HepG2 (cell line): ENCODE measurements around the gene OR1I1. TPM values are rescaled to one million over a fixed set of nuclear protein-coding genes. Genes with fewer than 3 reads are reported as not detected.

Experiments used
- ATAC-seq: fragments of 200-7000 bp; cut with Tn5 transposase; 3 replicates; pipeline ENCODE4 v1.9.1; 2020; ENCODE audit warnings: mild to moderate bottlenecking, moderate library complexity
- BruUV-seq: library from RNA; stranded (reverse); fragments of 400-500 nt; replicated peaks from 2 replicates; lab custom pipeline; 2021; lab: Mats Ljungman, UMichigan
- CTCF ChIA-PET: fragments of 300-600 bp; formaldehyde crosslinking; extraction: SDS; loops from one replicate; lab custom pipeline; 2021; ENCODE audit warnings: low total read pairs, inconsistent platforms, low intra/inter-chr PET ratio; lab: Yijun Ruan, JAX
- POLR2A ChIA-PET: fragments of 350-600 bp; sonication (Branson Sonifier 250); formaldehyde crosslinking; loops from one replicate; lab custom pipeline; 2020; ENCODE audit warnings: antibody characterized with exemption, inconsistent platforms; lab: Yijun Ruan, JAX
- DNase-seq: peaks from one replicate; pipeline ENCODE4 v3.0.0-alpha.2; 2015; ENCODE audit warnings: low spot score
- FAIRE-seq: peaks from 3 replicates; lab custom pipeline; 2011; peaks lifted over from hg19 to GRCh38; lab: Jason Lieb, UNC
- H2AFZ ChIP-seq: one replicate; pipeline ENCODE4 v1.6.1; 2011; ENCODE audit warnings: low read length, inconsistent platforms
- H3K27ac ChIP-seq: fragments of 300-600 bp; 3 replicates; pipeline ENCODE4 v1.8.0; 2011; ENCODE audit warnings: mixed run types, mild to moderate bottlenecking, mixed read lengths, low read length, inconsistent platforms; ENCODE audit not compliant: insufficient read depth; ENCODE audit errors: extremely low read length
- H3K27me3 ChIP-seq, 2 experiments: fragments of 200-600 bp in 1 of 2; 2 replicates in 1 of 2; 3 replicates in 1 of 2; pipeline versions ENCODE4 v1.6.0 to v1.8.0; 2011; ENCODE audit warnings: low read length in 2 of 2, mild to moderate bottlenecking in 2 of 2, moderate library complexity in 2 of 2, inconsistent platforms in 1 of 2; ENCODE audit not compliant: insufficient read depth in 2 of 2, control insufficient read depth in 1 of 2
- H3K36me3 ChIP-seq, 2 experiments: fragments of 200-600 bp in 1 of 2; replicated peaks in 1 of 2; 2 replicates in 1 of 2; 3 replicates in 1 of 2; pipeline versions ENCODE4 v1.5.1 to v1.8.0; 2011; ENCODE audit warnings: low read length in 2 of 2, inconsistent platforms in 1 of 2; ENCODE audit not compliant: insufficient read depth in 2 of 2, control insufficient read depth in 1 of 2
- H3K4me1 ChIP-seq: 2 replicates; pipeline ENCODE4 v1.5.1; 2012; ENCODE audit warnings: low read length, inconsistent platforms; ENCODE audit not compliant: insufficient read depth
- H3K4me2 ChIP-seq: 2 replicates; pipeline ENCODE4 v1.6.0; 2011; ENCODE audit warnings: low read depth, low read length, inconsistent platforms
- H3K4me3 ChIP-seq, 3 experiments: fragments of 200-600 bp in 1 of 3; sonication (generic), shearing (Covaris generic) in 1 of 3; replicated peaks in 1 of 3; 2 replicates each; pipeline ENCODE4 v1.5.1; 2011 to 2016; ENCODE audit warnings: low read length in 3 of 3, inconsistent platforms in 2 of 3, low read depth in 2 of 3, mild to moderate bottlenecking in 2 of 3, control low read depth in 1 of 3, mixed read lengths in 1 of 3; ENCODE audit not compliant: insufficient read depth in 1 of 3
- H3K79me2 ChIP-seq: one replicate; pipeline ENCODE4 v1.6.1; 2011; ENCODE audit warnings: low read length, inconsistent platforms; ENCODE audit not compliant: insufficient read depth
- H3K9ac ChIP-seq: 2 replicates; pipeline ENCODE4 v1.6.0; 2011; ENCODE audit warnings: mild to moderate bottlenecking, low read depth, low read length, inconsistent platforms; ENCODE audit not compliant: insufficient read depth
- H3K9me3 ChIP-seq: 2 replicates; pipeline ENCODE4 v1.5.1; 2012; ENCODE audit warnings: mild to moderate bottlenecking, low read length
- H4K20me1 ChIP-seq: 2 replicates; pipeline ENCODE4 v1.6.0; 2011; ENCODE audit warnings: inconsistent platforms, mild to moderate bottlenecking, low read length, moderate library complexity; ENCODE audit not compliant: insufficient read depth
- EHMT2 ChIP-seq: fragments of 200-600 bp; sonication (generic); IDR thresholded peaks from 2 replicates; pipeline ENCODE4 v1.7.0; 2017; ENCODE audit warnings: antibody characterized with exemption, low read depth, low read length, borderline replicate concordance
- FOXK1 ChIP-seq: sonication (generic); formaldehyde crosslinking; IDR thresholded peaks from 2 replicates; pipeline ENCODE4 v1.4.0; 2020; ENCODE audit warnings: low read depth, missing genetic modification reagents, borderline replicate concordance
- GABPB1 ChIP-seq: IDR thresholded peaks from 2 replicates; pipeline ENCODE4 v1.6.1; 2016; ENCODE audit warnings: mild to moderate bottlenecking, missing genetic modification reagents, moderate library complexity, missing compliant biosample characterization
- HDAC2 ChIP-seq: sonication (generic); formaldehyde crosslinking; IDR thresholded peaks from 2 replicates; pipeline ENCODE4 v1.4.0; 2020; ENCODE audit warnings: missing genetic modification reagents
- HNF4A ChIP-seq: sonication (generic); formaldehyde crosslinking; IDR thresholded peaks from 2 replicates; pipeline ENCODE4 v1.4.0; 2020; ENCODE audit warnings: missing genetic modification reagents
- MATR3 ChIP-seq: sonication (generic); formaldehyde crosslinking; IDR thresholded peaks from 2 replicates; pipeline ENCODE4 v1.4.0; 2020; ENCODE audit warnings: missing genetic modification reagents
- POLR2AphosphoS5 ChIP-seq: IDR thresholded peaks from 2 replicates; pipeline ENCODE4 v1.6.1; 2012; ENCODE audit warnings: low read depth, low read length
- SRY ChIP-seq: sonication (generic); formaldehyde crosslinking; IDR thresholded peaks from 2 replicates; pipeline ENCODE4 v1.8.0; 2022; ENCODE audit warnings: mild to moderate bottlenecking, missing genetic modification reagents
- TAF15 ChIP-seq: fragments of 200-400 bp; formaldehyde crosslinking; IDR thresholded peaks from one replicate; pipeline ENCODE4 v1.6.1; 2018; ENCODE audit warnings: mild to moderate bottlenecking, low read depth, low read length; ENCODE audit not compliant: poor library complexity, severe bottlenecking
- TOPORS ChIP-seq: sonication (generic); formaldehyde crosslinking; IDR thresholded peaks from 2 replicates; pipeline ENCODE4 v1.8.0; 2023; ENCODE audit warnings: mild to moderate bottlenecking, missing genetic modification reagents
- UBTF ChIP-seq: sonication (generic); formaldehyde crosslinking; IDR thresholded peaks from 2 replicates; pipeline ENCODE4 v1.4.0; 2020; ENCODE audit warnings: mild to moderate bottlenecking, missing genetic modification reagents
- ZBTB7B ChIP-seq: sonication (generic); formaldehyde crosslinking; IDR thresholded peaks from 2 replicates; pipeline ENCODE4 v1.4.0; 2020; ENCODE audit warnings: missing genetic modification reagents
- ZFY ChIP-seq: sonication (generic); formaldehyde crosslinking; IDR thresholded peaks from 2 replicates; pipeline ENCODE4 v1.4.0; 2020; ENCODE audit warnings: missing genetic modification reagents
- ZNF17 ChIP-seq: sonication (generic); formaldehyde crosslinking; IDR thresholded peaks from 2 replicates; pipeline ENCODE4 v1.5.0; 2020; ENCODE audit warnings: mild to moderate bottlenecking, missing genetic modification reagents
- ZNF547 ChIP-seq: sonication (generic); formaldehyde crosslinking; IDR thresholded peaks from 2 replicates; pipeline ENCODE4 v1.5.1; 2020; ENCODE audit warnings: mild to moderate bottlenecking, missing genetic modification reagents
- ZNF572 ChIP-seq: sonication (generic); formaldehyde crosslinking; IDR thresholded peaks from 2 replicates; pipeline ENCODE4 v1.5.1; 2020; ENCODE audit warnings: mild to moderate bottlenecking, missing genetic modification reagents
- ZNF670 ChIP-seq: sonication (generic); formaldehyde crosslinking; IDR thresholded peaks from 2 replicates; pipeline ENCODE4 v1.8.0; 2022; ENCODE audit warnings: mild to moderate bottlenecking, missing genetic modification reagents, borderline replicate concordance
- WGBS: methylation state at CpG from one replicate; pipeline ENCODE4 v1.1.6; 2017; ENCODE audit warnings: low lambda C conversion rate; 5-methylcytosine and 5-hydroxymethylcytosine counted together
- in situ Hi-C: cut with HindIII; loops from 2 replicates; pipeline ENCODE4 v1.10.0; 2017; ENCODE audit warnings: low pct_unique_long_range_greater_than_20kb; ENCODE audit not compliant: extremely low pct_ligation_motif_present
- intact Hi-C: fragments of 100-400 bp; cut with micrococcal nuclease; formaldehyde crosslinking; loops from one replicate; pipeline ENCODE4 v1.10.0; 2022; ENCODE audit not compliant: unreplicated experiment
- polyA plus RNA-seq, 8 experiments: library from polyadenylated mRNA; depleted of rRNA in 3 of 8; stranded (reverse) in 7 of 8; unstranded in 1 of 8; fragments of >200 nt; fragmentation: Illumina TruSeq in 4 of 8; extraction: Trizol in 4 of 8; gene quantifications; 2 replicates each; pipeline versions ENCODE4 v1.2.1 to v1.2.3, GENCODE V29; 2011 to 2016; ENCODE audit warnings: low read depth in 4 of 8, missing spikeins in 1 of 8, mixed read lengths in 1 of 8; ENCODE audit not compliant: insufficient read depth in 1 of 8
- total RNA-seq, 5 experiments: library from RNA; depleted of rRNA; stranded (reverse); fragments of >200 nt; fragmentation: Illumina TruSeq; extraction: Trizol; gene quantifications; 2 replicates each; pipeline ENCODE4 v1.2.3, GENCODE V29; 2016; ENCODE audit warnings: low read depth in 1 of 5

OR1I1 gene
- total and polyA plus RNA-seq, 2 of the 13 experiments (the other 11 are each of a cell fraction or from before 2014, with no cell fraction given): not detected

DNA sequence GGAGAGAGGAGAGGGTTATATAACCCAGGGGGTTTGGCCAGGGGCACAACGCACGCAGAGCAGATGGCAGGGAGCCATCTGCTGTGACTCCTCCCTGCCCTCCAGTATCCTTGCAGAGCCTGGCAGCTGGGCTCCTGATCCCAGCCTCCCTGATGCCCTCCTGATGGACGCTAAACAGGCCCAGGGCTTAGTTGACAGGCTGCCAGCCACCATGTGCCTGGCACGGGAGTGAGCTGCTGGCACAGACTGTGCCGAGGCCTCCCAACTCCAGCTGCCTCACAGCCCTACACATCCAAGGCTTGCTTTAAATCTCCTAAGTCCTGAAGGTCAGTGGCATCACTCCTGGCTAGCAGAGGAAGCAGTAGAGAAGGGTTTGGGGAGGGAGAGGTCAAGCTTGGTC, 41.9 kb downstream of the OR1I1 start:
- no peak for DNase-seq
- Histone ChIP-seq H3K4me3 (peak overlapping the region; percentile 75 to 89 (median 79)), H2AFZ (no peak overlapping the region), H3K4me2 (peak overlapping the region; percentile 91), H3K36me3 (peaks cover 15 to 24% of the 10 kb centered on the region in 2 experiments), H3K27me3 (no peaks in the 10 kb centered on the region; a peak in 1 of 5 replicates), H3K9ac (peak overlapping the region; percentile 87), H3K79me2 (peaks cover 17% of the 10 kb centered on the region), H3K4me1 (peaks cover 38% of the 10 kb centered on the region), H4K20me1 (no peaks in the 10 kb centered on the region), H3K9me3 (no peaks in the 10 kb centered on the region), H3K27ac (peak overlapping the region; percentile 91)
- in situ Hi-C loops: no loop called here
- no TSS peak for BruUV-seq
- WGBS: 68% methylated on average over 4 of the region's 5 CpGs
- ChIA-PET POLR2A (interaction anchor here (1.6 to 2.6 kb wide), 3 partner anchors 8 to 15 kb away, joined by 9 to 19 read pairs (median 13); no protein-coding TSS in a partner anchor), CTCF (no interaction called here)
- no peak for FAIRE-seq
- no peak for ATAC-seq
- TF ChIP-seq GABPB1 (CRISPR knock-in tag): no peak
- no peak for TF ChIP-seq ZNF547 (CRISPR knock-in tag)
- no peak for TF ChIP-seq ZNF17 (CRISPR knock-in tag)
- no peak for TF ChIP-seq POLR2AphosphoS5
- intact Hi-C loops: no loop called here

- intact Hi-C loops: no loop called here
- H2AFZ ChIP-seq: no peak overlapping the region
- BruUV-seq: TSS peak; percentile 57
- POLR2A ChIA-PET: interaction anchor here (0.6 to 2.6 kb wide), 5 partner anchors 9 to 621 kb away, joined by 3 to 19 read pairs (median 9); no protein-coding TSS in a partner anchor
- ATAC-seq (peak; percentile 65), DNase-seq (peak; percentile 50), FAIRE-seq (no peak)
- no peaks in the 10 kb centered on the region for H4K20me1 ChIP-seq
- WGBS: 8% methylated on average over 10 of the region's 33 CpGs
- H3K27ac ChIP-seq: peak overlapping the region; percentile 91
- no peaks in the 10 kb centered on the region; a peak in 1 of 5 replicates for H3K27me3 ChIP-seq
- no peaks in the 10 kb centered on the region for H3K9me3 ChIP-seq
- CTCF ChIA-PET: no interaction called here
- H3K79me2 ChIP-seq: peaks cover 17% of the 10 kb centered on the region
- H3K9ac ChIP-seq: peak overlapping the region; percentile 87
- in situ Hi-C loops: no loop called here
- peaks cover 38% of the 10 kb centered on the region for H3K4me1 ChIP-seq
- peak overlapping the region; percentile 75 to 89 (median 79) for H3K4me3 ChIP-seq
- peaks cover 11 to 19% of the 10 kb centered on the region in 2 experiments for H3K36me3 ChIP-seq
- peak overlapping the region; percentile 91 for H3K4me2 ChIP-seq
- peak; percentile 20 for TF ChIP-seq TAF15
- peak; percentile 32; the same call in 1 of the 2 replicates for TF ChIP-seq UBTF (CRISPR knock-in tag)
- no peak for TF ChIP-seq ZNF670 (CRISPR knock-in tag)
- 0 out of 2 replicates have a peak, but pooled peaks have one; percentile 11 for TF ChIP-seq HDAC2 (CRISPR knock-in tag)
- peak; percentile 50; the same call in 1 of the 2 replicates for TF ChIP-seq ZNF572
- TF ChIP-seq ZBTB7B (CRISPR knock-in tag): no peak
- TF ChIP-seq MATR3 (CRISPR knock-in tag): no peak
- peak; percentile 29; the same call in 1 of the 2 replicates for TF ChIP-seq HNF4A
- TF ChIP-seq TOPORS (CRISPR knock-in tag): 0 out of 2 replicates have a peak, but pooled peaks have one; percentile 37
- no peak for TF ChIP-seq EHMT2
- TF ChIP-seq SRY (CRISPR knock-in tag): peak; percentile 62; the same call in 1 of the 2 replicates
- peak; percentile 56 for TF ChIP-seq ZFY (CRISPR knock-in tag)
- no peak for TF ChIP-seq FOXK1
These were observed 42.7 kb downstream of the OR1I1 start for GRCh38 chr19:15124572-15125231.
